Measurements from ENCODE around the gene PIK3C3.
A peak's percentile ranks its signal among the peaks of the same experiment; 100 is the strongest.
"Not testable (repeated sequence)": the region's sequence is repeated elsewhere in the genome, so short reads cannot be mapped to it uniquely, and the experiment has no call there.

Gene PIK3C3

DNA sequence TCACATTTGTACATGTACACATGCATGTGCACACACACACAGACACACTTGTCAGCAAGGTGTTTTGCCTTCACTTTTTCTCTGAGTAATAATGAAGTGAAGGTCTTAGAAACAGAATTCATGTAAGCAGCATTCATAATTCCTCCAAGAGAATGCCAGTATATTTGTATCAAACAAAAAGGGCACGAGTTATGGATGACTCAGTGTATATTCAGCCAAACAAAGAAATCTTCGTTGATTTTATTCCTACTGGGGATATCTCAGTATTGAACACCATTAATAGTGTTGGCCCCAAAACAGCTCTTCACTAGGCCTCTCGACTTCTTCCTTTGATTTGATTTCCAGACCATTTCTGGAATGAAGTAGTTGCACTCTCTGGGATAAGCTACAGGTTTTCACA, 125.3 kb downstream of the PIK3C3 start:
- DNase-seq: no peak

DNA sequence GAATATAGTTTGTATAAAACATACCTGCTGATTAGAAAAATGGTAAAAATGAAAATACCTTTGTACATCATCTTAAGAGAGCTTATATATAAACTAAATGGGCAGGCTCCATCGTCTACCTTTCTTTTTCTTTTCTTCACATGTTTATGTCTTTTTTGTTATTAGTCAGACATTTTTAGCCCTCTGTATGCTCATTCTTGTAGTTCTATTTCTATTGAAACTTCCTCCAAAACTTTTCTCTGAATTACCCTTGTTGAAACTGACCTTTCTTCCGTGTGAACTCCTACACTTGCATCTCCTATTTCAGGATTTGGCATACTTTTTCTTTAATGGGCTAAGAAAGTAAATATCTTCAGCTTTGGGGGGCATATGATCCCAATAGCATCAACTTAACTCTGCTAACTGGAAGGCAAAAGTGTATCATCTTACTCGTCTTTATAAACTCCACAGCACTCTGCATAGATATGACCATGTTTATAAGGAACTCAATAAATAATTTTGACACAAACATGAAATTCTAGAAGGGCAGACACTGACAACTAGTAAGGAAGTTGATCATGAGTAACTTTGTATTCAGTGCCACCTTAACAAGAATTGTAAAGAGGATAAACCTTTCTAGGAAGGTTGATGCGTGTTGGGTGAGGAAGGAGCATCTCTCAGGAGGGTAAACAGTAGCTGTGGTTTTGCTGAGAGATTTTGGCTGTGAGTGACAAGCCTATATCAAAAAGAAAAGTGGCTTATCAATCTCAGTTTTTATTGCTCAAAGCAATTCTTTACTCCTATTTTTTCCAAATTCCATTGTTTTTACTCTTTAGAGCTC, 127.6 kb downstream of the PIK3C3 start:
- no peak for DNase-seq

- no peak for DNase-seq
Measured at GRCh38 chr18:42086288-42086687, 131.3 kb downstream of the PIK3C3 start.

GRCh38 chr18:42087235-42087634, 132.2 kb downstream of the PIK3C3 start:
- no peak for DNase-seq

DNA sequence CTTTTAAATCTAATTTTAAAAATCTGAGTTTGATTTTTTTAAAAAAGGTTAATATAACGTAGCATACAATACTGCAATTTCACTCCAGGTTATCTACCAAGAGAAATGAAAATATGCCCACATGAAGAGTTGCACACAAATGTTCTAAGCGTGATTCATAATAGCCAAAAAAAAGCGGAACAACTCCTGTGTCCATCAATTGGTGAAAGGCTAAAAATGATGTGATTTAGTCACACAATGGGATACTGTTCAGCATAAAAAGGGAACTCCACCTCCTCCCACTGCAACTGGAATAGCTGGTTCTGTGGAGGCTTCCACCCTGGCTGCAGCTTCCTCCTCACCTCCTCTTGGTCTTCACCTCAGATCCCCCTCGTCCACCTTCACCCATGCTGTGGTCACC, 132.8 kb downstream of the PIK3C3 start:
- DNase-seq: no peak

- DNase-seq: no peak
Measured at GRCh38 chr18:42092848-42093247, 137.8 kb downstream of the PIK3C3 start.

- DNase-seq: no peak
Measured at GRCh38 chr18:42094875-42095274, 139.8 kb downstream of the PIK3C3 start.

DNA sequence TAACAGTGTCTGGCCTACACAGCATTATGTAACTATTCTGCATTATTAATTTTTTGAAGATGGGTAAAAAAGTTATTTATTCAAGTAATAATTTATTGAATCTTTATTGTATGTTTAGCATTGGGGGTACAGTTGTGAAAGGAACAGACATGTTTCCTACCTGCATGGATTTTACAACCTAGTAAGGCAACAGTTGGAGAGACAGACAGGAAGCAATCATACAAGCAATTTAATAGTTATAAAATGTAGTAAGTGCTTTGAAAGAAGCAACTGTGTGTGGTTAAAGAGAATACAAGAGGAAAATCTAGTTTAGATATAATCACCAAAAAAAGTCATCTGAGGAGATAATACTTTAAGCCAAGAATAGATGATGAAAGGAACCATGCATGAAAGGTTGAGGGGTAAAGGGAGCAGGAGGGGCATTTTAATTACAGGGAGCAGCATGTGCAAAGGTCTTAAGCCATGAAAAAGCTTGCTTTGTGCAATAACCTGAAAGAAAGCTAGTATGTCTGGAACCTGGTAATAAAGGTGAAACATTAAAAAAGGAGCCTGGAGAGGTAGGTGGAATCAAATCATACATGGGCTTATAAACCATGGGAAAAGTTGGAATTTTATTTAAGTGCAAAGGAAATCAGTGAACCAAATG, 140.8 kb downstream of the PIK3C3 start:
- DNase-seq: no peak

DNA sequence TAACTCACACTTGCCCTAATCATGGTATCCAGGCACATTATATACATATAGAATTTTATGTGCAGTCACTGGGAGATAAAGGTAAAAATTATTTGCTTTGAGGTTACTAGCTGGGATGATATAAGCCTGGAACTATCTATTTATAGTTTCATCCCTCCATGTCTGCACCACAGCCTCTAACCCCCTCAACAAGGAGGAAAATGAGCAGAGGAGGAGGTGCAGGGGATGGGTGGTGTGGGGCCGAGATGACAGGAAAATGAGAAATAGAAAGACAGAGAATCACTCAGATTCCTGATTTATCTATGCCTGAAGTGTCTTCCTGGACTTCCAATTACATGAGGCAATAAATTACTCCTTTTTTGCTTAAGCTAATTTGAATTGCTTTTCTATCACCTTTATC, 145.2 kb downstream of the PIK3C3 start:
- no peak for DNase-seq

DNA sequence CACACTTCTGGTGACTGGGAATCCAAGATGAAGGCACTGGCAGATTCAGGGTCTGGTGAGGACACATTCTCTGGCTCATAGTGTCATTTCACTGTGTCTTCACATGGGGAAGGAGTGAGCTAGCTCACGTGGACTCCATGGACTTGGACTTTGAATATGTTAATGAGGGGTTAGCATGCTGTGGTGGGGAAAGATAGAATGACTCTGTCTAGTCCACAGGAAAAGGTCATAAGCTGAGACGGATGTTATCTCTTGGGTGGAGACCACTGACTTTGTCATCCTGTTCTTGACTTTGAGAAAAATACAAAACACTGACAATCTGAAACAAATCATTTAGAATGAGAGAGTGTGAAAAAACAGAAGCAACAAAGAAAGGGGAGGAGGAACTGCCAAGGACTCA, 145.9 kb downstream of the PIK3C3 start:
- no peak for DNase-seq

GRCh38 chr18:42105394-42105793, 150.4 kb downstream of the PIK3C3 start:
- DNase-seq: no peak

DNA sequence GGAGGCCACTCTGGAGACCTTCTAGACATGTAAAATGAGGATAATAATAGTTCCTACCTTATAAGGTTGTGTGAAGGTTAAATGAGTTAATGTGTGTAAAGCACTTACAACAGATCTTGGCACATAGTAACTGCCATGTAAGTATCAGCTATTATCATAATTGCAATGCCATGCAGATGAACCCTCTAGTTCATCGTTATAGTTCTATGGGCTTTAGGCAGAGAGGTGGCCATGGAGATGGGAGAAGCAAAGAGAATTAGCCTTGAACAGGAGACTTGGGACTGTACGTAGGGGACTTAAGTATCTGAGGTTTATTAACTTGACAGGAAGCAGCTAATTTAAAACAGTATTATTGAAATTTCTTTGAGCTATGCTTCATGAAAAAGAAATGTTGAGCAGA, 151.8 kb downstream of the PIK3C3 start:
- no peak for DNase-seq

GRCh38 chr18:42107287-42107686, 152.3 kb downstream of the PIK3C3 start:
- no peak for DNase-seq

GRCh38 chr18:42107691-42108450, 152.8 kb downstream of the PIK3C3 start:
- DNase-seq: no peak

- DNase-seq: not testable (repeated sequence)
Measured at GRCh38 chr18:42112147-42112546, 157.1 kb downstream of the PIK3C3 start.

DNA sequence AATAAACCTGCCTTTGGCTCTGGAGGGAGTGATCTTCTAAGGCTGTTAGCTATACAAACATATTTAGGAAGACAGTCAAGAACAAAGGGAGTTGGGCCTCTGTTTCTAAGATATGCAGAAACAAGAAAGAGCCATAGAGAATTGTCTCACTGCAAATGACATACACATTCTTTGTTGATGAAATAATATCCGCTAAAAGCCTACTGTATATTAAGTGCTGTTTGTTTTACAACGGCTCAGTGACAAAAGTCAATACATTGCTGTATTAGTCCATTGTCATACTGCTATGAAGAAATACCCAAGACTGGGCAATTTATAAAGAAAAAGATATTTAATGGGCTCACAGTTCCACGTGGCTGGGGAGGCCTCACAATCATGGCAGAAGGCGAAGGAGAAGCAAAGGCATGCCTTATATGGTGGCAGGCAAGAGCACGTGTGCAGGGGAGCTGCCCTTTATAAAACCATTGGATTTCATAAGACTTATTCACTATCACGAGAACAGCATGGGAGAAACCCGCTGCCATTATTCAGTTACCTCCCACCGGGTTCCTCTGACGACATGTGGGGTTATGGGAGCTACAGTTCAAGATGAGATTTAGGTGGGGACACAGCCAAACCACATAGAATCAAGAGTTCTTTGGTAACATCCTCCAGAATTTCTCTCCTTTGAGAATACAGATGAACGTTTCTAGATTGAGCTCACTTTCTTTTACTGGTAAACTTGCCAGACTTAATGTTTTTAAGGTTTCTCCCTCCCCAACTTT, 157.8 kb downstream of the PIK3C3 start:
- no peak for DNase-seq

DNA sequence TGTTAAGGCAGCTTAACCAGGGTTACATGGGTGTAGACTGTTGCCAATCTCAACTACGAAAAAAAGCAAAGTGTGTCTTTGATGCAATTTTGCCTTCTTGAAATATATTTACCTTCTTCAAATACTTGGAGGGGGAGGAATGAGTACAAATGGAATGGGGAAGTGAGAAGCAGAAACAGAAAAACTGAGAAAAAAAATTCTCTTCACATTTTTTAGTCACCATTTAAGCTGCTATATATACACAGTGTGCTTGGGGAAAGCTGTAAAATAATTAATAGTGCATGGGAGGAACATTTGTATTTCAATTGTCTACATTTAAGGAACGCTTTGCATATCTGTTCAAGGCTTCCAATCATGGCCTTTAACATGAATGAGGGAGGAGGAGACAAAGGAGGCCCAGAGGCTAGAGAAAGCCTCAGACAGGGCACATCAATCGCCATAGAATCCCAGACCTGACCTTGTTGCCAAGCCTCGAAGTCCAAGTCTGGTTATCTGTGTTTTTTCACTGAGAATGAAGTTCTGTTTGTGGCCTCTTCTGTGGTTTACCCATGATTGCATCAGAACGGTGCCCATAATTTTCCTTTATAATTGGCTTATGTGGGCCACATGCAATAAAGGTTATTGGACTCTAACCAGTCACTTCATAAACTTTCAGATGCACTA, 158.6 kb downstream of the PIK3C3 start:
- no peak for DNase-seq

DNA sequence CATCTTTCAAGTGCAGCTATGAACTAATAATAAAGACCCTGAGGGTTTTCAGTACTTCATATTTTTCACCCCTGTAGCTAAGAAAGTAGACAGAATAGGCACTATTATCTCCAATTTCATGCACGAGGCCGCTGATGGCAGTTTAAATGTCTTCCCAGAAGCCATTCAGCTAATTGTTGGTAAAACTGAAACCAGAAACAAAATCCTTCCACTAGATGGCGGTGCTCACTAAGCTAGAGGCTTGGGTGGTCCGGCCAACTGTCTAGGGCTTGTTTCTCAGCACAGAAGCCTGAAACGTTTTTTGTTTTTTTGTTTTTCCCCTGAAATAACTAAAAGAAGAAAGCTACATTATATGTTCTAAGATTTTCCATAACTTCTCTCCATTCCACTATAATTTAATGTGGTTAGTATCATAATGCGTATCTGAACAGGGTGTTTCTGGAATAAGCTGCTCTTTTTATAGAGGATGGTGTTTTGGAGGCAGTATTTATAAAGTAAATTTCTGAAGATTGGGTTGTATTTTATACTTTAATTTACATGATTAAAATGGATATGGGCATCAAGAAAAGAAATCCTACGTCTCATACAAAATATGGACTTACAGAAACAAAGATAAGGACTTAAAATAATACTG, 159.4 kb downstream of the PIK3C3 start:
- DNase-seq: peak; percentile 87

GRCh38 chr18:42126586-42126985, 171.6 kb downstream of the PIK3C3 start:
- no peak for DNase-seq

DNA sequence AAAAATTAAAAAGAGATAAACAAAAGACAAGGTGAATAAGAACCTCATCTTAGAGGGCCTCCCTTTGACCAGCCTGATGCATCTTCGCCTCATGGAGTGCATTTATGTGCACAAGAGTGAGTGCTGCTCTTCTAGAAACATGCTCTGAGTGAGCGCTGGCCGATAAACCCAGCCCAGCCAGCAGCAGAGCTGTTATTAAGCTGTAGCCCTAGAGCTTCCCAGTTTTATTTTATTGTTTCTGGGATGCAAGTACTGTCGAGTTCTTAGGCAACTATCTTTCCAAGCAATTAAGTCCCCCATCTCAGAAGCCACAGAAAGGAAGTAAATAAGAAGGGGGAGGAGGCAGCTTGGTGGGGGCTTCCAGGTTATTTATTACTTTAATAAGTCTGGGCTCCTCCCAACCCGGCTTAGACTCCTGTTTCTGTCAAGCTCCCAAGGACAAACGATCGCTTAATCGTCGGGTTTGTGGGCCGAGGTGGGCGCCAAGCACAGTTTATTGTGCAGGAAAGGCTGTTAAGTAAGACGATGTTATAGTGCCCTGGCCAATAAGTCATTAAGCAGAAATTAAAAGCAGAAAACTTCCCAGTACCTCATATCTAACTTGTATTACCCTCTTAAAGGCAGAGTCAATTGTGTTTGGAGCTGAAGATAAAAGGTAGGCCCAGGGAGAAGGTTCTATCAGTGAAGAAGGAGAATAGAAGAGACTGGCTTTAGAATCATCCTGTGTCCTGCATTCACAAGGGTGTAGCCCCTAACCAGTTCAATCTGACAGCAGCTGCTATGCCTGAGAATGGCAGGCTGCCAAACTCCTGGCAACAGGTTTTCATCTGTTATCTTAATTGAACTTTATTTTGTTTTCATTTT, 176.3 kb downstream of the PIK3C3 start:
- peak; percentile 81 for DNase-seq

DNA sequence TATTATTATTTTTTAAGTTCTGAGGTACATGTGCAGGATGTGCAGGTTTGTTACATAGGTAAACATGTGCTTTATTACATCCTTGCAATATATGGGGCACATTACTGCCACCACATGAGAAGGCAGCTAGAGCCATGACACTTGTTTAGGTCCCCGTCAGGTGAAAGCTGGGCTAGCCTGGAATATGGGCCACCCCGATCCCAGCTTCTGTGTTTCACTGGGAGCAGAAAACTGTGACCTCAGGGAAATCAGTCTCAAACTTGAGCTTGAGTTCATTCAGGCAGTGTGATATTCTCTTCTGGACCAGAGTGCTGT, 176.9 kb downstream of the PIK3C3 start:
- DNase-seq: no peak
